H9 (cell line): ENCODE results near the gene NRXN3. TPM values are rescaled to one million over a fixed set of nuclear protein-coding genes. Genes with fewer than 3 reads are reported as not detected.

Source experiments
- DNase-seq: peaks from one replicate; pipeline ENCODE4 v3.0.0-alpha.2; 2017
- H2AFZ ChIP-seq: one replicate; pipeline ENCODE4 v1.6.1; 2013; ENCODE audit warnings: mild to moderate bottlenecking, low read length, control low read depth, moderate library complexity
- H2AK5ac ChIP-seq: 2 replicates; pipeline ENCODE4 v1.6.1; 2013; ENCODE audit warnings: low read length, control low read depth, mixed read lengths; ENCODE audit not compliant: insufficient read length
- H2BK120ac ChIP-seq: one replicate; pipeline ENCODE4 v1.6.1; 2013; ENCODE audit warnings: low read depth, mild to moderate bottlenecking, low read length, control low read depth, inconsistent platforms; ENCODE audit not compliant: poor library complexity, severe bottlenecking
- H2BK12ac ChIP-seq: 2 replicates; pipeline ENCODE4 v1.6.1; 2013; ENCODE audit warnings: low read length, control low read depth, mixed read lengths, low read depth; ENCODE audit not compliant: insufficient read length
- H2BK15ac ChIP-seq: 2 replicates; pipeline ENCODE4 v1.6.1; 2013; ENCODE audit warnings: low read depth, low read length, control low read depth
- H2BK20ac ChIP-seq: one replicate; pipeline ENCODE4 v1.6.1; 2013; ENCODE audit warnings: low read depth, mild to moderate bottlenecking, low read length, control low read depth, inconsistent platforms; ENCODE audit not compliant: poor library complexity, severe bottlenecking
- H2BK5ac ChIP-seq: 2 replicates; pipeline ENCODE4 v1.6.1; 2013; ENCODE audit warnings: low read length, control low read depth, mixed read lengths; ENCODE audit not compliant: insufficient read length
- H3K14ac ChIP-seq: 2 replicates; pipeline ENCODE4 v1.6.1; 2013; ENCODE audit warnings: low read length, control low read depth; ENCODE audit not compliant: insufficient read depth
- H3K18ac ChIP-seq: 2 replicates; pipeline ENCODE4 v1.6.1; 2013; ENCODE audit warnings: low read depth, mild to moderate bottlenecking, mixed read lengths, low read length, control low read depth; ENCODE audit not compliant: insufficient read length
- H3K23ac ChIP-seq: 2 replicates; pipeline ENCODE4 v1.6.1; 2013; ENCODE audit warnings: low read length, control low read depth, mixed read lengths, low read depth; ENCODE audit not compliant: insufficient read length
- H3K23me2 ChIP-seq: 2 replicates; pipeline ENCODE4 v1.6.1; 2013; ENCODE audit warnings: low read depth, mild to moderate bottlenecking, mixed read lengths, low read length, control low read depth; ENCODE audit not compliant: insufficient read length, poor library complexity, severe bottlenecking
- H3K27ac ChIP-seq: 2 replicates; pipeline ENCODE4 v1.5.1; 2013; ENCODE audit warnings: low read length, control low read depth, mixed read lengths, low read depth; ENCODE audit not compliant: insufficient read length
- H3K27me3 ChIP-seq: 2 replicates; pipeline ENCODE4 v1.6.1; 2013; ENCODE audit warnings: low read length, control low read depth, inconsistent platforms; ENCODE audit not compliant: insufficient read depth
- H3K4ac ChIP-seq: 2 replicates; pipeline ENCODE4 v1.6.1; 2013; ENCODE audit warnings: low read depth, mild to moderate bottlenecking, control low read depth, inconsistent platforms, low read length, moderate library complexity
- H3K4me1 ChIP-seq: 2 replicates; pipeline ENCODE4 v1.6.1; 2013; ENCODE audit warnings: low read length, control low read depth, inconsistent platforms; ENCODE audit not compliant: insufficient read depth
- H3K4me2 ChIP-seq: 2 replicates; pipeline ENCODE4 v1.6.1; 2013; ENCODE audit warnings: low read length, control low read depth, mixed read lengths; ENCODE audit not compliant: insufficient read length, insufficient read depth
- H3K56ac ChIP-seq: 2 replicates; pipeline ENCODE4 v1.6.1; 2013; ENCODE audit warnings: low read depth, mild to moderate bottlenecking, mixed read lengths, low read length, control low read depth; ENCODE audit not compliant: insufficient read length
- H3K79me1 ChIP-seq: 2 replicates; pipeline ENCODE4 v1.6.1; 2013; ENCODE audit warnings: low read depth, mild to moderate bottlenecking, moderate library complexity, low read length, control low read depth, inconsistent platforms; ENCODE audit not compliant: insufficient read depth, poor library complexity, severe bottlenecking
- H3K79me2 ChIP-seq: 2 replicates; pipeline ENCODE4 v1.6.1; 2013; ENCODE audit warnings: low read length, control low read depth, inconsistent platforms; ENCODE audit not compliant: insufficient read depth
- H3K9ac ChIP-seq: 2 replicates; pipeline ENCODE4 v1.6.1; 2013; ENCODE audit warnings: low read length, control low read depth, mixed read lengths; ENCODE audit not compliant: insufficient read length; ENCODE audit errors: extremely low read depth
- H3K9me3 ChIP-seq: one replicate; pipeline ENCODE4 v1.6.1; 2013; ENCODE audit warnings: low read depth, low read length, inconsistent platforms; ENCODE audit not compliant: control insufficient read depth
- H3T11ph ChIP-seq: one replicate; pipeline ENCODE4 v1.6.1; 2013; ENCODE audit warnings: mild to moderate bottlenecking, low read length, control low read depth, inconsistent platforms
- H4K20me1 ChIP-seq: one replicate; pipeline ENCODE4 v1.6.1; 2013; ENCODE audit not compliant: control insufficient read depth, insufficient read length, insufficient read depth
- H4K5ac ChIP-seq: 2 replicates; pipeline ENCODE4 v1.6.1; 2013; ENCODE audit warnings: low read depth, mild to moderate bottlenecking, mixed read lengths, low read length, control low read depth; ENCODE audit not compliant: insufficient read length
- H4K8ac ChIP-seq: replicated peaks from 2 replicates; pipeline ENCODE4 v1.6.1; 2013; ENCODE audit warnings: low read length, control low read depth, mixed read lengths, low read depth; ENCODE audit not compliant: insufficient read length
- H4K91ac ChIP-seq: 2 replicates; pipeline ENCODE4 v1.6.1; 2013; ENCODE audit warnings: low read depth, mild to moderate bottlenecking, moderate library complexity, mixed read lengths, low read length, control low read depth; ENCODE audit not compliant: insufficient read length
- H3K27ac Mint-ChIP-seq, 3 experiments: 2 replicates in 2 of 3; 3 replicates in 1 of 3; pipeline ENCODE4 v1.8.0; 2020 to 2021; ENCODE audit warnings: mixed read lengths in 3 of 3, mild to moderate bottlenecking in 1 of 3, moderate library complexity in 1 of 3
- H3K27me3 Mint-ChIP-seq: 2 replicates; pipeline ENCODE4 v1.8.0; 2021; ENCODE audit warnings: low read depth, mild to moderate bottlenecking, moderate library complexity, mixed read lengths
- H3K36me3 Mint-ChIP-seq, 3 experiments: 2 replicates in 2 of 3; 3 replicates in 1 of 3; pipeline ENCODE4 v1.8.0; 2020 to 2021; ENCODE audit warnings: low read depth in 3 of 3, mixed read lengths in 3 of 3; ENCODE audit not compliant: insufficient read depth in 1 of 3
- H3K4me1 Mint-ChIP-seq, 2 experiments: 2 replicates each; pipeline ENCODE4 v1.8.0; 2020; ENCODE audit warnings: mixed read lengths in 2 of 2
- H3K4me3 Mint-ChIP-seq, 2 experiments: 2 replicates in 1 of 2; 3 replicates in 1 of 2; pipeline ENCODE4 v1.8.0; 2020 to 2021; ENCODE audit warnings: mild to moderate bottlenecking in 2 of 2, mixed read lengths in 2 of 2, moderate library complexity in 1 of 2
- H3K9me3 Mint-ChIP-seq, 2 experiments: 2 replicates in 1 of 2; 3 replicates in 1 of 2; pipeline ENCODE4 v1.8.0; 2020; ENCODE audit warnings: mild to moderate bottlenecking in 2 of 2, mixed read lengths in 2 of 2, moderate library complexity in 1 of 2
- CTCF ChIP-seq: fragments of 200-600 bp; sonication (generic); conservative IDR thresholded peaks from 3 replicates; pipeline ENCODE4 v1.8.0; 2021; ENCODE audit warnings: antibody characterized with exemption, mild to moderate bottlenecking
- WGBS: extraction: QIAGEN DNeasy Blood & Tissue Kit; methylation state at CpG from one replicate; pipeline ENCODE4 v1.1.7; 2013; ENCODE audit warnings: missing lambda C conversion rate, low lambda C conversion rate, mixed read lengths; ENCODE audit not compliant: insufficient read length; ENCODE audit errors: extremely low coverage; 5-methylcytosine and 5-hydroxymethylcytosine counted together
- total RNA-seq: library from RNA; stranded (reverse); gene quantifications from 2 replicates; pipeline ENCODE4 v1.2.1, GENCODE V29; 2021

The NRXN3 gene
- total RNA-seq, 1 experiment from 2014 or later = 1.8 TPM

- Histone ChIP-seq H3K27ac (no peak overlapping the region), H2BK20ac (no peak overlapping the region), H3K27me3 (no peaks in the 10 kb centered on the region), H2AFZ (no peak overlapping the region), H3K79me2 (no peaks in the 10 kb centered on the region), H3K9me3 (no peaks in the 10 kb centered on the region), H2BK15ac (no peak overlapping the region), H2BK12ac (no peak overlapping the region), H3K23ac (no peak overlapping the region), H3K4me1 (no peaks in the 10 kb centered on the region; the same call in 1 of the 2 replicates), H2BK5ac (no peak overlapping the region), H4K20me1 (no peaks in the 10 kb centered on the region), H2BK120ac (no peak overlapping the region), H3T11ph (no peak overlapping the region), H4K5ac (no peak overlapping the region), H3K56ac (no peak overlapping the region), H3K79me1 (no peaks in the 10 kb centered on the region), H4K91ac (no peak overlapping the region), H3K9ac (no peak overlapping the region), H4K8ac (no peak overlapping the region), H3K23me2 (no peaks in the 10 kb centered on the region), H3K18ac (no peak overlapping the region), H3K4me2 (no peak overlapping the region), H3K4ac (no peak overlapping the region), H2AK5ac (no peak overlapping the region), H3K14ac (no peak overlapping the region)
- WGBS = no CpG with 5 or more reads among the region's 4 CpGs
- no peak for TF ChIP-seq CTCF
- H3K4me1 Mint-ChIP-seq = peaks cover 17 to 20% of the 10 kb centered on the region in 2 experiments
- H3K9me3 Mint-ChIP-seq = no peaks in the 10 kb centered on the region
- no peak overlapping the region for H3K4me3 Mint-ChIP-seq
- H3K36me3 Mint-ChIP-seq = no peaks in the 10 kb centered on the region
- H3K27ac Mint-ChIP-seq = no peak overlapping the region
- no peaks in the 10 kb centered on the region for H3K27me3 Mint-ChIP-seq
- DNase-seq = no peak
Observed at GRCh38 chr14:79581912-79582576, 1411.9 kb downstream of the NRXN3 start.
